ENCODE data around the gene KISS1R. TPM values are rescaled to one million over a fixed set of nuclear protein-coding genes. Genes with fewer than 3 reads are reported as not detected.

The KISS1R gene
- polyA plus RNA-seq, 2 of the 4 experiments (the other 2 are of a cell fraction): 0.14 to 0.79 TPM

DNA sequence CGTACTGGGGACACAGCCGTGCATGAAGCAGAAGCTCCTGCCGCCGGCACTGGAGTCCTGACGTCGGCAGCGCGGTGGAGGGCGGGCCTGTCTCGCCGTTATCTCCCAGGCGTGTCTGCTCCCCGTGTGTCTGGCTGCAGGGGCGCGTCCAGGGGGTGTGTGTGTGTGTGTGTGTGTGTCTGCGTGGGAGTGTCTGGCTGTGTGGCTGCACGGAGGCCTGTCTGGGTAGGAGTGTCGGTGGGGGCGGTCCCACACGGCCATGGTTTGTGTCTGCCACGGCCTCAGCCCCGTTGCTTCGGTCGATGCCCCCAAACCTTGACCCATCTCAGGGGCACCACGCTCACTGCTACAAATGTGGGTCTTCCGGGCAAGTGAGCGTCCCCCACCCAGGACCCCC is 27.0 kb downstream of the KISS1R start:
- H3K4me3 ChIP-seq: no peak overlapping the region
- H3K9me3 ChIP-seq: no peaks in the 10 kb centered on the region
- H3K4me2 ChIP-seq: no peak overlapping the region
- no peak for DNase-seq (ENCODE audit: low read depth in 1 of 2, low spot score in 1 of 2)
- WGBS (ENCODE audit: missing lambda C conversion rate): 84% methylated on average over 10 of the region's 27 CpGs
- ChIA-PET CTCF (interaction anchor here (0.7 to 1.5 kb wide), 2 partner anchors 8 to 12 kb away, joined by 3 read pairs; no protein-coding TSS in a partner anchor), POLR2A (no interaction called here)
- H3K27ac ChIP-seq: no peak overlapping the region
- no peak for ATAC-seq
- peaks cover 27% of the 10 kb centered on the region for H3K4me1 ChIP-seq
- TF ChIP-seq, protein P1, sequence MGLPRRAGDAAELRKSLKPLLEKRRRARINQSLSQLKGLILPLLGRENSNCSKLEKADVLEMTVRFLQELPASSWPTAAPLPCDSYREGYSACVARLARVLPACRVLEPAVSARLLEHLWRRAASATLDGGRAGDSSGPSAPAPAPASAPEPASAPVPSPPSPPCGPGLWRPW (IDR thresholded peaks at IDR 0.05): no peak
- TF ChIP-seq RAD21 (conservative IDR thresholded peaks at IDR 0.05 in 1 of 2, IDR thresholded peaks at IDR 0.05 in 1 of 2) (no peak), POLR2AphosphoS2 (conservative IDR thresholded peaks at IDR 0.05; ENCODE audit: low read length) (no peak), NPAS2 (CRISPR knock-in tag; IDR thresholded peaks at IDR 0.05; ENCODE audit: borderline replicate concordance) (no peak), KDM1A (IDR thresholded peaks at IDR 0.05; ENCODE audit: low read depth) (no peak), HOXB5 (CRISPR knock-in tag; IDR thresholded peaks at IDR 0.05) (no peak), FOSL2 (IDR thresholded peaks at IDR 0.05) (no peak), FOSL2 (CRISPR knock-in tag; IDR thresholded peaks at IDR 0.05) (no peak), EHMT2 (IDR thresholded peaks at IDR 0.05; ENCODE audit: low read depth) (no peak), JUNB (IDR thresholded peaks at IDR 0.05) (no peak), BHLHE40 (IDR thresholded peaks at IDR 0.05; ENCODE audit: low read depth, low read length) (no peak), CBX2 (IDR thresholded peaks at IDR 0.05; ENCODE audit: borderline replicate concordance, low read depth) (no peak), PHF8 (IDR thresholded peaks at IDR 0.05; ENCODE audit: borderline replicate concordance, low read depth) (no peak)
- TF ChIP-seq, protein P2, sequence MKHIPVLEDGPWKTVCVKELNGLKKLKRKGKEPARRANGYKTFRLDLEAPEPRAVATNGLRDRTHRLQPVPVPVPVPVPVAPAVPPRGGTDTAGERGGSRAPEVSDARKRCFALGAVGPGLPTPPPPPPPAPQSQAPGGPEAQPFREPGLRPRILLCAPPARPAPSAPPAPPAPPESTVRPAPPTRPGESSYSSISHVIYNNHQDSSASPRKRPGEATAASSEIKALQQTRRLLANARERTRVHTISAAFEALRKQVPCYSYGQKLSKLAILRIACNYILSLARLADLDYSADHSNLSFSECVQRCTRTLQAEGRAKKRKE (CRISPR knock-in tag; IDR thresholded peaks at IDR 0.05; ENCODE audit: low read depth): no peak
- TF ChIP-seq, protein P3, sequence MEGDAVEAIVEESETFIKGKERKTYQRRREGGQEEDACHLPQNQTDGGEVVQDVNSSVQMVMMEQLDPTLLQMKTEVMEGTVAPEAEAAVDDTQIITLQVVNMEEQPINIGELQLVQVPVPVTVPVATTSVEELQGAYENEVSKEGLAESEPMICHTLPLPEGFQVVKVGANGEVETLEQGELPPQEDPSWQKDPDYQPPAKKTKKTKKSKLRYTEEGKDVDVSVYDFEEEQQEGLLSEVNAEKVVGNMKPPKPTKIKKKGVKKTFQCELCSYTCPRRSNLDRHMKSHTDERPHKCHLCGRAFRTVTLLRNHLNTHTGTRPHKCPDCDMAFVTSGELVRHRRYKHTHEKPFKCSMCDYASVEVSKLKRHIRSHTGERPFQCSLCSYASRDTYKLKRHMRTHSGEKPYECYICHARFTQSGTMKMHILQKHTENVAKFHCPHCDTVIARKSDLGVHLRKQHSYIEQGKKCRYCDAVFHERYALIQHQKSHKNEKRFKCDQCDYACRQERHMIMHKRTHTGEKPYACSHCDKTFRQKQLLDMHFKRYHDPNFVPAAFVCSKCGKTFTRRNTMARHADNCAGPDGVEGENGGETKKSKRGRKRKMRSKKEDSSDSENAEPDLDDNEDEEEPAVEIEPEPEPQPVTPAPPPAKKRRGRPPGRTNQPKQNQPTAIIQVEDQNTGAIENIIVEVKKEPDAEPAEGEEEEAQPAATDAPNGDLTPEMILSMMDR (IDR thresholded peaks at IDR 0.05): no peak
- no peak for FAIRE-seq

DNA sequence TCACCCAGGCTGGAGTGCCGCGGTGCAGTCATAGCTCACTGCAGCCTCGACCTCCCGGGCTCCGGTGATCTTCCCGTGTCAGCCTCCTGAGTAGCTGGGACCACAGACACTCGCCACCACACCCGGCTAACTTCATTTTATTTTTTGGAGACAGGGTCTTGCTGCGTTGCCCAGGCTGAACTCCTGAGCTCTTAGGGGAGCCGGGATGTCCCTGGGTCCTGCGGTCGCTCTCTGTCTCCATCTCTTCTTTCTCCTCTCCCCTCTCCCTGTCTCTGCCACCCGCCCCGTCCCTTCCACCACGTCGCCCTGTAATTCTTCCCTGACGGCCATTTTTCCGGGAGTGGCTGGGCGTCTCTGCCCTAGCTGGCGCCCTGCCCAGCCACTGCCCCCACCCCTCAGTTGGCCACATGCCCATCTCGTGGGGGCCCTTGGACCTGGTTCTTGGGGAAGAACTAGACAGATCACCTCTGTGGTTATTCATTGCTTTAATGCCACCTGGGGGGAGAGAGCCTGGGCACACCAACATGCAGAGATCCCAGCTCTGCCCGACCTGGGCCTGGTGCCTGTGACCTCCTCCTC is 27.6 kb downstream of the KISS1R start:
- no peak for DNase-seq (ENCODE audit: low read depth in 1 of 2, low spot score in 1 of 2)
- FAIRE-seq: no peak
- Histone ChIP-seq H3K4me2 (0 out of 3 replicates have a peak overlapping the region, but pooled peaks have one; percentile 9), H3K4me1 (peaks cover 27% of the 10 kb centered on the region), H3K27ac (peak overlapping the region in 1 of 2 experiments; percentile 33; a peak in 1 of 6 replicates), H3K4me3 (no peak overlapping the region), H3K9me3 (no peaks in the 10 kb centered on the region)
- 81% methylated on average over 16 of the region's 22 CpGs for WGBS (ENCODE audit: missing lambda C conversion rate)
- TF ChIP-seq, protein P3 (IDR thresholded peaks at IDR 0.05): no peak
- TF ChIP-seq EHMT2 (IDR thresholded peaks at IDR 0.05; ENCODE audit: low read depth): no peak
- TF ChIP-seq NR3C1 (IDR thresholded peaks at IDR 0.05): no peak
- TF ChIP-seq USF2 (IDR thresholded peaks at IDR 0.05): no peak
- TF ChIP-seq MYC (IDR thresholded peaks at IDR 0.05; ENCODE audit: borderline replicate concordance, low read length): no peak
- no peak for TF ChIP-seq CHD2 (IDR thresholded peaks at IDR 0.05; ENCODE audit: low read length, partially characterized antibody)
- no peak for TF ChIP-seq RNF2 (IDR thresholded peaks at IDR 0.05; ENCODE audit: borderline replicate concordance, low read depth)
- TF ChIP-seq ZNF302 (CRISPR knock-in tag; IDR thresholded peaks at IDR 0.05): no peak
- TF ChIP-seq, protein P4, sequence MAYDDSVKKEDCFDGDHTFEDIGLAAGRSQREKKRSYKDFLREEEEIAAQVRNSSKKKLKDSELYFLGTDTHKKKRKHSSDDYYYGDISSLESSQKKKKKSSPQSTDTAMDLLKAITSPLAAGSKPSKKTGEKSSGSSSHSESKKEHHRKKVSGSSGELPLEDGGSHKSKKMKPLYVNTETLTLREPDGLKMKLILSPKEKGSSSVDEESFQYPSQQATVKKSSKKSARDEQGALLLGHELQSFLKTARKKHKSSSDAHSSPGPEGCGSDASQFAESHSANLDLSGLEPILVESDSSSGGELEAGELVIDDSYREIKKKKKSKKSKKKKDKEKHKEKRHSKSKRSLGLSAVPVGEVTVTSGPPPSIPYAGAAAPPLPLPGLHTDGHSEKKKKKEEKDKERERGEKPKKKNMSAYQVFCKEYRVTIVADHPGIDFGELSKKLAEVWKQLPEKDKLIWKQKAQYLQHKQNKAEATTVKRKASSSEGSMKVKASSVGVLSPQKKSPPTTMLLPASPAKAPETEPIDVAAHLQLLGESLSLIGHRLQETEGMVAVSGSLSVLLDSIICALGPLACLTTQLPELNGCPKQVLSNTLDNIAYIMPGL (CRISPR knock-in tag; IDR thresholded peaks at IDR 0.05; ENCODE audit: borderline replicate concordance): no peak
- ChIA-PET POLR2A (no interaction called here), CTCF (interaction anchor here (0.6 to 1.5 kb wide), 2 partner anchors 8 to 175 kb away, joined by 3 read pairs; no protein-coding TSS in a partner anchor)
- ATAC-seq: no peak
